GM21360 (cell line): Measurements from ENCODE around the gene POC5.
"Not testable (repeated sequence)": the region's sequence is repeated elsewhere in the genome, so short reads cannot be mapped to it uniquely, and the experiment has no call there.

Experiments used
- ATAC-seq: cut with Tn5 transposase; IDR thresholded peaks from one replicate; pipeline ENCODE4 v1.9.1; 2021; ENCODE audit warnings: mild to moderate bottlenecking, moderate library complexity; ENCODE audit not compliant: unreplicated experiment

The POC5 gene

GRCh38 chr5:75717082-75717922 is at the start of gene POC5:
TSS of gene POC5 (minus strand) at chr5:75717437. CDS start at chr5:75712937, 4,500 bp downstream.
- peak; percentile 90 for ATAC-seq

- no peak for ATAC-seq
Observed at GRCh38 chr5:75758116-75758515, 40.9 kb upstream of the POC5 start.

- ATAC-seq: no peak
Observed at GRCh38 chr5:75756981-75757380, 39.7 kb upstream of the POC5 start.

- no peak for ATAC-seq
Observed at GRCh38 chr5:75756211-75756610, 39.0 kb upstream of the POC5 start.

GRCh38 chr5:75753182-75753581 is 35.9 kb upstream of the POC5 start:
- ATAC-seq: no peak

- ATAC-seq: no peak
Observed at GRCh38 chr5:75744355-75744754, 27.1 kb upstream of the POC5 start.

- ATAC-seq: no peak
Observed at GRCh38 chr5:75736273-75736672, 19.0 kb upstream of the POC5 start.

GRCh38 chr5:75734913-75735789 is 17.9 kb upstream of the POC5 start:
- no peak for ATAC-seq

- no peak for ATAC-seq
Observed at GRCh38 chr5:75733767-75734166, 16.5 kb upstream of the POC5 start.

- ATAC-seq: not testable (repeated sequence)
Observed at GRCh38 chr5:75731515-75731914, 14.3 kb upstream of the POC5 start.

GRCh38 chr5:75729321-75729720 is 12.1 kb upstream of the POC5 start:
- ATAC-seq: no peak

- ATAC-seq: no peak
Observed at GRCh38 chr5:75727931-75728330, 10.7 kb upstream of the POC5 start.

GRCh38 chr5:75726224-75726623 is 9.0 kb upstream of the POC5 start:
- ATAC-seq: not testable (repeated sequence)

GRCh38 chr5:75723378-75723777 is 6.1 kb upstream of the POC5 start:
- ATAC-seq: no peak

- ATAC-seq: no peak
Observed at GRCh38 chr5:75721573-75721972, 4.3 kb upstream of the POC5 start.

GRCh38 chr5:75720882-75721281 is 3.6 kb upstream of the POC5 start:
- no peak for ATAC-seq

- ATAC-seq: peak; percentile 22
Observed at GRCh38 chr5:75716715-75717081, 539 bp downstream of the POC5 start.

GRCh38 chr5:75712091-75712490 is 5.1 kb downstream of the POC5 start:
- ATAC-seq: no peak

- ATAC-seq: no peak
Observed at GRCh38 chr5:75711151-75711550, 6.1 kb downstream of the POC5 start.

GRCh38 chr5:75710637-75711036 is 6.6 kb downstream of the POC5 start:
- no peak for ATAC-seq

- ATAC-seq: no peak
Observed at GRCh38 chr5:75707911-75708509, 9.2 kb downstream of the POC5 start.

GRCh38 chr5:75706775-75707174 is 10.5 kb downstream of the POC5 start:
- no peak for ATAC-seq
